SW 1271 (cell line): Measurements from ENCODE around the gene ADCK1.
A peak's percentile ranks its signal among the peaks of the same experiment; 100 is the strongest.
"Not testable (repeated sequence)": the region's sequence is repeated elsewhere in the genome, so short reads cannot be mapped to it uniquely, and the experiment has no call there.

Experiments used
- DNase-seq, 2 experiments: peaks; one replicate each; lab custom pipeline; 2025; lab: John Stamatoyannopoulos, UW

The ADCK1 gene

GRCh38 chr14:77808250-77808649 lies 8.3 kb downstream of the ADCK1 start:
- DNase-seq = no peak

- no peak for DNase-seq
Measured at GRCh38 chr14:77809011-77809410, 9.1 kb downstream of the ADCK1 start.

- no peak for DNase-seq
Measured at GRCh38 chr14:77812028-77812427, 12.1 kb downstream of the ADCK1 start.

- DNase-seq = not testable (repeated sequence)
Measured at GRCh38 chr14:77812682-77813081, 12.8 kb downstream of the ADCK1 start.

- DNase-seq = no peak
Measured at GRCh38 chr14:77822307-77822706, 22.4 kb downstream of the ADCK1 start.

GRCh38 chr14:77822741-77823140 lies 22.8 kb downstream of the ADCK1 start:
- no peak for DNase-seq

- DNase-seq = no peak
Measured at GRCh38 chr14:77823378-77823777, 23.5 kb downstream of the ADCK1 start.

GRCh38 chr14:77825895-77826519 lies 26.1 kb downstream of the ADCK1 start:
- DNase-seq = no peak

GRCh38 chr14:77830692-77831091 lies 30.8 kb downstream of the ADCK1 start:
- DNase-seq = no peak

GRCh38 chr14:77832297-77832696 lies 32.4 kb downstream of the ADCK1 start:
- DNase-seq = no peak

- no peak for DNase-seq
Measured at GRCh38 chr14:77837926-77838325, 38.0 kb downstream of the ADCK1 start.

GRCh38 chr14:77838831-77839511 lies 39.1 kb downstream of the ADCK1 start:
- DNase-seq = no peak

GRCh38 chr14:77843195-77843594 lies 43.3 kb downstream of the ADCK1 start:
- DNase-seq = no peak

GRCh38 chr14:77843651-77844050 lies 43.7 kb downstream of the ADCK1 start:
- DNase-seq = no peak

GRCh38 chr14:77844802-77845201 lies 44.9 kb downstream of the ADCK1 start:
- DNase-seq = no peak

GRCh38 chr14:77848031-77848430 lies 48.1 kb downstream of the ADCK1 start:
- DNase-seq = no peak

GRCh38 chr14:77849711-77850110 lies 49.8 kb downstream of the ADCK1 start:
- no peak for DNase-seq

GRCh38 chr14:77853919-77854318 lies 54.0 kb downstream of the ADCK1 start:
- no peak for DNase-seq

GRCh38 chr14:77856941-77857340 lies 57.0 kb downstream of the ADCK1 start:
- DNase-seq = no peak

GRCh38 chr14:77859934-77860570 lies 60.1 kb downstream of the ADCK1 start:
- DNase-seq = no peak

GRCh38 chr14:77861201-77861600 lies 61.3 kb downstream of the ADCK1 start:
- DNase-seq = no peak

- peak in 1 of 2 experiments; percentile 27 for DNase-seq
Measured at GRCh38 chr14:77862154-77862786, 62.4 kb downstream of the ADCK1 start.

- no peak for DNase-seq
Measured at GRCh38 chr14:77864085-77864484, 64.2 kb downstream of the ADCK1 start.
